ENCODE measurements around the gene CD79B. TPM values are rescaled to one million over a fixed set of nuclear protein-coding genes. Genes with fewer than 3 reads are reported as not detected.
"Not testable (repeated sequence)": the region's sequence is repeated elsewhere in the genome, so short reads cannot be mapped to it uniquely, and the experiment has no call there.

The CD79B gene
- total RNA-seq, 1 experiment from 2014 or later, result not detected

DNA sequence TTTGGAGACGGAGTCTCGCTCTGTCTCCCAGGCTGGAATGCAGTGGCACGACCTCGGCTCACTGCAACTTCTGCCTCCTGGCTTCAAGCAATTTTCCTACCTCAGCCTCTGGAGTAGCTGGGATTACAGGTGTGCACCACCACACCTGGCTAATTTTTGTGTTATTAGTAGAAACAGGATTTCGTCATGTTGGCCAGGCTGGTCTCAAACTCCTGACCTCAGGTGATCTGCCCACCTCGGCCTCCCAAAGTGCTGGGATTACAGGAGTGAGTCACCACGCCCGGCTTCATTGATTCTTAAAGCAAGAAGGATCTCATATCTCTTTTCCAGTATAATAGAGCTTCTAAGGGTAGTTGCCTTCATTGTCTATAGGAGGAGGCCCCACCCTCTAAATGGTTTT is 27.3 kb downstream of the CD79B start:
- not testable (repeated sequence) for H3K36me3 ChIP-seq; H3K4me3 ChIP-seq; DNase-seq (ENCODE audit: low read depth in 1 of 2, low spot score in 2 of 2); H3K27me3 ChIP-seq (replicated peaks); H3K4me1 ChIP-seq (replicated peaks); H3K9me3 ChIP-seq (replicated peaks); H3K27ac ChIP-seq

- H3K9me3 ChIP-seq (replicated peaks); H3K4me3 ChIP-seq; H3K27me3 ChIP-seq (replicated peaks); H3K36me3 ChIP-seq; DNase-seq (ENCODE audit: low read depth in 1 of 2, low spot score in 2 of 2); H3K4me1 ChIP-seq (replicated peaks); H3K27ac ChIP-seq: not testable (repeated sequence)
Measured at GRCh38 chr17:63903787-63904201, 28.3 kb downstream of the CD79B start.

DNA sequence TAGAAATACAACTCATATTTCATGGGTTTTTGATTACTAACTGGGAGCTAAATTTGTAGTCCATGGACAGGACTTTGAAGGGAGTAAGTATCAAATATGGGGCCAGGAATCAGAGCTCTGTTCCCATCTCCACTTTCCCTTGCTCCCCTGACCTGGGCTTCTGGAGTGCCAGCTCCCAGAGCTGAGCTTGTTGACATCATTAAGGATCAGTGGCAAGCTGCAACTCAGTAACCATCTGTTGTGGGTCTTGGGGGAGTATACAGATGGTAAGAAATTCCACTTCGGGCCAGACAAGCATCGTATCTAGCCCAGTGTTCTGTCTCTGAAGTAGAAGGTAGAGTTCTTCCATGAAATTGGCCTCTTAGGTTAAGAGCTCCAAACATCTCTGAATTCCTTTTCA is 30.2 kb downstream of the CD79B start:
- H3K36me3 ChIP-seq; H3K27ac ChIP-seq; DNase-seq (ENCODE audit: low read depth in 1 of 2, low spot score in 2 of 2); H3K4me3 ChIP-seq; H3K9me3 ChIP-seq (replicated peaks); H3K27me3 ChIP-seq (replicated peaks); H3K4me1 ChIP-seq (replicated peaks): not testable (repeated sequence)

GRCh38 chr17:63898899-63899798 is 33.0 kb downstream of the CD79B start:
- H3K9me3 ChIP-seq (replicated peaks); H3K27me3 ChIP-seq (replicated peaks); H3K4me3 ChIP-seq; H3K27ac ChIP-seq; H3K36me3 ChIP-seq; H3K4me1 ChIP-seq (replicated peaks); DNase-seq (ENCODE audit: low read depth in 1 of 2, low spot score in 2 of 2): not testable (repeated sequence)

GRCh38 chr17:63896524-63897354 is 35.4 kb downstream of the CD79B start, which contains the start of gene CSH1:
TSS of gene CSH1 (minus strand) at chr17:63896574. CDS start at chr17:63896511, 63 bp downstream.
- H3K4me1 ChIP-seq (replicated peaks); H3K9me3 ChIP-seq (replicated peaks); H3K36me3 ChIP-seq; H3K27ac ChIP-seq; DNase-seq (ENCODE audit: low read depth in 1 of 2, low spot score in 2 of 2); H3K4me3 ChIP-seq: not testable (repeated sequence)
- H3K27me3 ChIP-seq (replicated peaks), result peaks cover 11% of the 10 kb centered on the region

GRCh38 chr17:63894821-63895220 is 37.3 kb downstream of the CD79B start:
- H3K9me3 ChIP-seq (replicated peaks); H3K4me3 ChIP-seq; H3K27ac ChIP-seq; H3K36me3 ChIP-seq; H3K4me1 ChIP-seq (replicated peaks): not testable (repeated sequence)
- H3K27me3 ChIP-seq (replicated peaks), result peaks cover 11% of the 10 kb centered on the region
- peak in 1 of 2 experiments; percentile 30 for DNase-seq (ENCODE audit: low read depth in 1 of 2, low spot score in 2 of 2)

- H3K9me3 ChIP-seq (replicated peaks); H3K36me3 ChIP-seq; H3K27ac ChIP-seq; H3K4me3 ChIP-seq; H3K4me1 ChIP-seq (replicated peaks): not testable (repeated sequence)
- peaks cover 11% of the 10 kb centered on the region for H3K27me3 ChIP-seq (replicated peaks)
- DNase-seq (ENCODE audit: low read depth in 1 of 2, low spot score in 2 of 2), result peak in 1 of 2 experiments; percentile 35
Measured at GRCh38 chr17:63894021-63894420, 38.1 kb downstream of the CD79B start.

DNA sequence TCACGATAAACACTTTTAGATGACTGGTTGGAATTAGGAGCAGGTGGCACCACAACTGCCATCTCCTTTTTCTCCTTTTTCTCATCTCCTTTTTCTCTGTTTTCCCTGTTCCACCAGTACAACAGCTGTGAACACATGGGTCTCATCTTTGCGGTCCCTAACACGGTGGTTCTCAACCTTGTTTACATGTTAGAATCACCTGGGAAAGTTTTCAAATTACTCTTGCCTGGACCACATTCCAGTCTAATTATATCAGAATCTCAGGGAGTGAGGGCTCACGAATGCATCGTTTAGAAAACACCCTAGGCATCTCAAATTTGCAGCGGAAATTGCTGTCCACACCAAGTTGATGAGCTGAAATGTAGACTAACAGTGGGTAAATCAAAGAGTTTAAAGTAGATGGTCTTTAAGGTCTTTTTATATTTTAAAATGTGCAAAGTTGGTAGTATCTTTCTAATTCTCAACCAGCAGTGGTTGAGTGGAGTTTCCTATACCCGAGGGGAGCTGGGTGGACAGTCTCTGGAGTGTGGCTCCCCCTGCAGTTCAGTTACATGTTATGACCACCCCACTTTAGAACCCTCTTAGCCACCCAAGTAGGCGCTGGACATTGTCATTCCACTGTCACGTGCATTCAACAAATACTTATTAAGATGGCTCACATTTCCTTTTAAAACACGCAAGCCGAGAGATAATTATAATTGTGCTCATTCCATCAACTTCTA is 39.7 kb downstream of the CD79B start:
- H3K4me1 ChIP-seq (replicated peaks); H3K36me3 ChIP-seq: not testable (repeated sequence)

DNA sequence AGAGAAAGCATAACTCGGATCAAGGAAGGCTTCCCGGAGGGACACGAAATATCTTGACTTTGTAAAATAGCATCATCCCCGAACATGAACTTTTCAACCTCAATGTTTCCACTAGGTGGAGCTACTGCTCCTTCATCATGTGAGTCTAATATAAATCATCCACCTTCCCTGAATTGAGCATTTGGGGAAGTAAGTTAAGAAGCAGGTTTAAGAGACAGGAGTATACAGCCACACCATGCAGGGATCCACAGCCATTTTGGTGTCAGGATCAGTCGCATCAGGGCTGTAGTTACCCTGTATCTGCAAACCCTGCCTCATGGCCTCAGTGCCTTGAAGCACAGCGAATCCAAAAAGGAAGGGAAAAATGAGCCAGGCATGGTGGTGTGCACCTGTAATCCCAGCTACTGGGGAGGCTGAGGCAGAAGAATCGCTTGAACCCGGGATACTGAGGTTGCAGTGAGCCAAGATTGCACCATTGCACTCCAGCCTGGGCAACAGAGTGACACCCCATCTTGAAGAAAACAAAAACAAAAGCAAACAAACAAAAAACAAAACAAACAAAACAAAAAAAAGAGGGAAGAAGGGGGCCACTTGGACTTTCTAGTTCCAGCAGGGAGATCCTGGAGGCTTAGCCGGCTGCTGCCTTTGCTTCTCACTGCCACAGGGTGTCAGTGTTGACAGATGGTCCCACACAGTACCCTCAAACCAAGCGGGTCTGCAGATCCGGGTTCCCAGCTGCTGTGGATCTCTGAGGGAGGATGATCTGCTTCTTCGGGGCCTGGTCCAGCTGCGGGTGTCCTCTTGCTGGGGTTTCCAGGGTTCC is 42.9 kb downstream of the CD79B start:
- not testable (repeated sequence) for H3K36me3 ChIP-seq; H3K9me3 ChIP-seq (replicated peaks); H3K4me3 ChIP-seq; H3K4me1 ChIP-seq (replicated peaks); H3K27ac ChIP-seq
- peak in 1 of 2 experiments; percentile 52 for DNase-seq (ENCODE audit: low read depth in 1 of 2, low spot score in 2 of 2)
- peaks cover 11% of the 10 kb centered on the region for H3K27me3 ChIP-seq (replicated peaks)

More for the DNA sequence above, 39.7 kb downstream of the CD79B start:
- H3K27me3 ChIP-seq (replicated peaks), result peaks cover 11% of the 10 kb centered on the region
- DNase-seq (ENCODE audit: low read depth in 1 of 2, low spot score in 2 of 2); H3K9me3 ChIP-seq (replicated peaks); H3K27ac ChIP-seq; H3K4me3 ChIP-seq: not testable (repeated sequence)

DNA sequence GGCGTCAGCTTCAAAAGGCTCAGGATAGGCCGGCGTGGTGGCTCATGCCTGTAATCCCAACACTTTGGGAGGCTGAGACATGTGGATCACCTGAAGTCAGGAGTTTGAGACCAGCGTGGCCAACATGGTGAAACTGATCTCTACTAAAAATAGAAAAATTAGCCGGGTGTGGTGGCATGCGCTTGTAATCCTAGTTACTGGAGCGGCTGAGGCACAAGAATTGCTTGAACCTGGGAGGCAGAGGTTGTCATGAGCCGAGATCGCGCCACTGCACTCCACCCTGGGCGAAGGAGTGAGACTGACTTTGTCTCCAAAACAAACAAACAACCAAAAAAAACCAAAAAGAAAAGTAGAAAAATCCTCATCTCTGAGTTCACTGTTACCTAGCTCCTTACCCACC is 47.0 kb downstream of the CD79B start:
- not testable (repeated sequence) for H3K4me3 ChIP-seq; H3K36me3 ChIP-seq; H3K27ac ChIP-seq; H3K9me3 ChIP-seq (replicated peaks); H3K4me1 ChIP-seq (replicated peaks); H3K27me3 ChIP-seq (replicated peaks)
- peak in 1 of 2 experiments; percentile 27 for DNase-seq (ENCODE audit: low read depth in 1 of 2, low spot score in 2 of 2)

DNA sequence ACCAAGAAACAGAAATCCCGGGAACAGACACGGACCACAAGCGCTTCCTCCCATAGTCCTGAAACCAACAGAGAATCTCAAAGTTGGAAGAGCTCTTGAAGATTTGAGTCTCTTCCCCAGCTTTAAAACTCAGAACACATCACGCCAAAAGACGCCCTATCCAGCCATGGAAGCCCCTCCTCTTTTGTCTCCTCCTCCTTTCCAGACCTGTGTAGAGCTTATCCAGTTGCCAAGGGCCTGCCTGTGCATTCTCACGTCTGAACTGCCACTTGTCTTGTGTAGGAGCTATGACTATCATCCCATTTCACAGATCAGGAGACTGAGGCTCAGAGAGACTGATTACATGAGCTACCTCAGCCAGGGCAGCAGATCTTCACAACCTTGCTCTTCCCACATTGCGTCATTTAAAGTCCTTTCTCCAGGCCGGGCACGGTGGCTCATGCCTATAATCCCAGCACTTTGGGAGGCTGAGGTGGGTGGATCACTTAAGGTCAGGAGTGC is 49.5 kb downstream of the CD79B start:
- not testable (repeated sequence) for H3K9me3 ChIP-seq (replicated peaks); H3K27ac ChIP-seq; H3K36me3 ChIP-seq; H3K4me3 ChIP-seq; H3K27me3 ChIP-seq (replicated peaks); H3K4me1 ChIP-seq (replicated peaks); DNase-seq (ENCODE audit: low read depth in 1 of 2, low spot score in 2 of 2)

DNA sequence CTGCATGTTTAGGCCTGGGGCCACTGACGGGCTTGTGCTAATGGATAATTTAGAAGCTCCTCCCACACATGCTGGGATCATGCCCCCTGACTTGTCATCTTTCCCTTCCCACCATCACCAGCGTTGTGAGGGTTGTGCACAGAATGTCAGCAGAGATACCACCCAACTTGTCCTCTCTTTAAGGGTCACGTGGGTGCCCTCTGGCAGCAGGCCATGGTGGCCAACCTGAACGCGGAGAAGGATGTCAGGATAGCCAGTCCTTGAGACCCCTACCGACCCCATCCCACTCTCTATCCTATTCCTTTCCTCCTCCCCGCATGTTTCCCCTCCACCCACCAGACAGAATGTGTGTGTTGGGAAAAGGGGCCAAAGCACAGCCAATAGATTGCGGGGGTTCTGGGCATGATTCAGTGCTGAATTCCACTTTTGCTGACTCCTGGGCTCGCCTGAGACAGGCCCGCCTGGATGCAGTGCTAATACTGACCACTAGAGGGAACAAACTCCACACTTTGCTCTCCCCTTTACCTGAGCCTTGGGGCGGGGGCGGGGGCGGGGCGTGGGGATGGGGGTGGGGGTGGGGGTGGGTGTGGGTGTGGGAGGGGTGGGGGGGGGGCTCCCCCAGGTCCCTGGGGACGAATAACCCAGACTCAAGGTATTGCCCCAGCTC is 50.1 kb downstream of the CD79B start, which contains the start of gene GH2:
Gene GH2 (minus strand): TSS at position 10 of the 667 bp plus-strand sequence. CDS start 143 bp downstream, outside the sequence.
- Histone ChIP-seq H3K27me3 (replicated peaks) (no peaks in the 10 kb centered on the region), H3K4me3 (no peak within 1 kb of the TSS), H3K36me3 (no peaks in the 10 kb centered on the region), H3K27ac (no peak within 1 kb of the TSS), H3K9me3 (replicated peaks) (no peaks in the 10 kb centered on the region), H3K4me1 (replicated peaks) (no peaks in the 10 kb centered on the region)
- peak in 1 of 2 experiments; percentile 52 for DNase-seq (ENCODE audit: low read depth in 1 of 2, low spot score in 2 of 2)
